Kidney epithelial cell (primary cell): Measurements from ENCODE around the gene ZNF740. TPM values are rescaled to one million over a fixed set of nuclear protein-coding genes. Genes with fewer than 3 reads are reported as not detected.
A peak's percentile ranks its signal among the peaks of the same experiment; 100 is the strongest.

ENCODE experiments used
- DNase-seq: peaks from one replicate; pipeline ENCODE4 v3.0.0-alpha.2; 2010; ENCODE audit warnings: low read depth
- H3K27me3 ChIP-seq: 2 replicates; pipeline ENCODE4 v1.6.0; 2011; ENCODE audit warnings: low read length; ENCODE audit not compliant: control insufficient read depth, insufficient read depth
- H3K36me3 ChIP-seq: 2 replicates; pipeline ENCODE4 v1.5.1; 2011; ENCODE audit warnings: low read length; ENCODE audit not compliant: control insufficient read depth, insufficient read depth
- H3K4me3 ChIP-seq: 2 replicates; pipeline ENCODE4 v1.5.1; 2011; ENCODE audit warnings: low read depth, mild to moderate bottlenecking, control low read depth, low read length
- CTCF ChIP-seq: IDR thresholded peaks from 2 replicates; pipeline ENCODE4 v1.5.1; 2011; ENCODE audit warnings: mild to moderate bottlenecking, moderate library complexity, low read length, control low read depth, inconsistent platforms; ENCODE audit not compliant: insufficient read depth, poor library complexity, severe bottlenecking
- total RNA-seq: library from RNA; depleted of rRNA; stranded (reverse); fragments of >200 nt; gene quantifications from 2 replicates; pipeline ENCODE4 v1.2.3, GENCODE V29; 2015

Gene ZNF740
- total RNA-seq, 1 donor from 2014 or later, result 9.9 TPM

- DNase-seq, result no peak
- H3K4me3 ChIP-seq, result no peak overlapping the region
- no peaks in the 10 kb centered on the region for H3K36me3 ChIP-seq
- TF ChIP-seq CTCF, result no peak
- no peaks in the 10 kb centered on the region for H3K27me3 ChIP-seq
Measured at GRCh38 chr12:53170876-53171724, 9.4 kb upstream of the ZNF740 start.

GRCh38 chr12:53171725-53172329 is 8.7 kb upstream of the ZNF740 start:
- no peak for TF ChIP-seq CTCF
- no peak for DNase-seq
- no peaks in the 10 kb centered on the region for H3K27me3 ChIP-seq
- H3K4me3 ChIP-seq, result no peak overlapping the region
- H3K36me3 ChIP-seq, result no peaks in the 10 kb centered on the region

GRCh38 chr12:53172352-53172751 is 8.2 kb upstream of the ZNF740 start:
- no peaks in the 10 kb centered on the region for H3K27me3 ChIP-seq
- H3K36me3 ChIP-seq, result no peaks in the 10 kb centered on the region
- no peak for TF ChIP-seq CTCF
- no peak for DNase-seq
- no peak overlapping the region for H3K4me3 ChIP-seq

- TF ChIP-seq CTCF, result no peak
- Histone ChIP-seq H3K27me3 (no peaks in the 10 kb centered on the region), H3K36me3 (no peaks in the 10 kb centered on the region), H3K4me3 (no peak overlapping the region)
- no peak for DNase-seq
Measured at GRCh38 chr12:53173085-53173715, 7.3 kb upstream of the ZNF740 start.

GRCh38 chr12:53174881-53175491 is 5.5 kb upstream of the ZNF740 start:
- peak; percentile 25 for TF ChIP-seq CTCF
- Histone ChIP-seq H3K4me3 (no peak overlapping the region), H3K36me3 (no peaks in the 10 kb centered on the region), H3K27me3 (no peaks in the 10 kb centered on the region)
- DNase-seq, result no peak
